Skin of body (tissue), 2 donors: ENCODE measurements around the gene DIP2B. TPM values are rescaled to one million over a fixed set of nuclear protein-coding genes. Genes with fewer than 3 reads are reported as not detected.
"Not testable (repeated sequence)": the region's sequence is repeated elsewhere in the genome, so short reads cannot be mapped to it uniquely, and the experiment has no call there.

Source experiments
- DNase-seq: peaks from one replicate; lab custom pipeline; 2025; lab: John Stamatoyannopoulos, UW
- total RNA-seq: library from RNA; depleted of rRNA; stranded (reverse); fragments of >200 nt; gene quantifications from one replicate; pipeline ENCODE4 v1.2.3, GENCODE V29; 2014

The DIP2B gene
- total RNA-seq, 1 donor from 2014 or later = 41.9 TPM

- no peak for DNase-seq
Measured at GRCh38 chr12:50547742-50548141, 43.0 kb downstream of the DIP2B start.

- no peak for DNase-seq
Measured at GRCh38 chr12:50549885-50550284, 45.1 kb downstream of the DIP2B start.

DNA sequence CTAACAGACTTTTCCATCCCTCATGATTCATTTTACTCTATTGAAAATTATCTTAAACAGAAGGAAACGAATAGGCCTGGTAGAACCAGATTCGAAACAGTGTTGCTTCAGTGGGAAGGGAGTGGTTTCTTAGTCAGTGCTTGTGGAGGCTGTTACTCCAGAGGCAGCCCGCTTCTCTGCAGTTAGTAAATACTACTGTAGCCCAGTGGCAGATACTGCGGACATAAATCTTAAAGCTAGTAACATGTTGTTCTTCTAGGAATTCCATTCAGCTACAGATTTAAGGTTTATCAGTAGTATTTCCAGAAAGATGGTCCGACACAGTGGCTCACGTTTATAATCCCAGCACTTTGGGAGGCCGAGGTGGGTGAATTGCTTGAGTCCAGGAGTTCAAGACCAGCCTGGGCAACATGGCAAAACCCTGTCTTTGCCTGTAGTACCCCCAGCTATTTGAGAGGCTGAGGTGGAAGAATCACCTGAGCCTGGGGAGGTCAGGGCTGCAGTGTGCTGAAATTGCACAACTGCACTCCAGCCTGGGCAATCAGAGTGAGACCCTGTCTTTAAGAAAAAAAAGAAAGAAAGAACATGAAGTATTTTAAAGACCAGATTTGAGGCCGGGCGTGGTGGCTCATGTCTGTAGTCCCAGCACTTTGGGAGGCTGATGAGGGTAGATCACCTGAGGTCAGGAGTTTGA lies 45.9 kb downstream of the DIP2B start:
- no peak for DNase-seq

GRCh38 chr12:50551866-50552265 lies 47.1 kb downstream of the DIP2B start:
- DNase-seq = no peak

DNA sequence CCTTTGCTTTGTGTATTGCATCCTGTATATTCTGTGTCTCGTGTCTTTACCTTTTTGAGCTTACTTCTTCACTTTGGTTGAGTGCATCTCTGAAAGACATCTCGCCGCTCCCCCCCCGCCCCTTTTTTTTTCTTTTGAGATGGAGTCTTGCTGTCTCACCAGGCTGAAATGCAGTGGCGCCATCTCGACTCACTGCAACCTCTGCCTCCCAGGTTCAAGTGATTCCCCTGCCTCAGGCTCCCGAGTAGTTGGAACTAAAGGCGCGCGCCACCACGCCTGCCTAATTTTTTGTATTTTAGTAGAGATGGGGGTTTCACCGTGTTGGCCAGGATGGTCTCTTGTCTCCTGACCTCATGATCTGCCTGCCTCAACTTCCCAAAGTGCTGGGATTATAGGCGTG lies 49.9 kb downstream of the DIP2B start:
- DNase-seq = no peak

DNA sequence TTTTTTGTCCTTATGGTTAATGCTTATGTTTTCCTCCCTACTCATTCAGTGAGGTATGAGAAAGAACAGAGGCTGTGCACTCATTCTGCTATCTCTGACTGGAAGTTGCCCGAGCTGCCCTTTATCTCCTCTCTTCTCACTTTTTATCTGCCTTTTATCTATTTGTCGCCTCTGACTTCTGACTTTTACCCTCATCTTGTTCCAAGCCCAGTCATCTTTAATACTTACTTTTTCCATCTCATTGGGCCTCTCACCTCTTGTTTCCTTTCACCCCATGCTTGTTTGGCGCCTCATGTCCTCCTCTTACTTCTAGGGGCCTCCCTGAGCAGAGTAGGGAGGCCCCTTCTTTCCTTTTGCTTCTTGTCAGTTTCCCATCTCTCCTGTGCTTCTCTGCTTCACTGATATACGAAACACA lies 50.7 kb downstream of the DIP2B start:
- DNase-seq = no peak

DNA sequence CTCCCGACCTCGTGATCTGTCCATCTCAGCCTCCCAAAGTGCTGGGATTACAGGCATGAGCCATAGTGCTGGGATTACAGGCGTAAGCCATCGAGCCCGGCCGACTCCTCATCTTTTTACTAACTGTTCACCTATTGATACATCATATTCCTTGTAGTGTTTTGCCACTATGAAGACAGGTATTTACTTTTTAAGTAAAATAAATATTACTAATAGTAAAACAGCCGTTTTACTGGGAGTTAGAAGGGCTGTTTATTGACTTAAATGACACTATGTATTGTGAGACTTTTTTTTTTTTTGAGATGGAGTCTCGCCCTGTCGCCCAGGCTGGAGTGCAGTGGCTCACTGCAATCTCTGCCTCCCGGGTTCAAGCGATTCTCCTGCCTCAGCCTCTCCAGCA lies 51.5 kb downstream of the DIP2B start:
- no peak for DNase-seq

- not testable (repeated sequence) for DNase-seq
Measured at GRCh38 chr12:50556796-50557195, 52.0 kb downstream of the DIP2B start.

GRCh38 chr12:50557421-50557820 lies 52.6 kb downstream of the DIP2B start:
- DNase-seq = no peak

DNA sequence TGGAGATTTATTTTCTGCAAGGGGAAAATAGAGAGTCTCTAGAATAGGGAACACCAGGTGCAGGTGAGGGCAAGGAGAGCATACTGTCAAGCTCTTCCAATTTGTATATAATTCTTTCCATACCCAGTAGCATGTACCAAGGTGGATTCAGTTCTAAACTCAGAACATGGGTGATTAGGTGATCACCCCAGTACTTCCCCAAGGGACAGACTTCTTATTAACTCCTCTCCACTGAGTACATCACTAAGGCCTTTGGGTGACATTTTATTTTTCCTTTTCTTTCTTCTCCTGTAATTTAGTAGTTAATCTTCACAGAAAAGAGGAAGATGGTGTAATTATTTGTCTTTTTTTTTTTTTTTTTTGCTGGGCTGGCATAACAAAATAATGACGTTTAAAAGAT lies 54.2 kb downstream of the DIP2B start:
- no peak for DNase-seq

DNA sequence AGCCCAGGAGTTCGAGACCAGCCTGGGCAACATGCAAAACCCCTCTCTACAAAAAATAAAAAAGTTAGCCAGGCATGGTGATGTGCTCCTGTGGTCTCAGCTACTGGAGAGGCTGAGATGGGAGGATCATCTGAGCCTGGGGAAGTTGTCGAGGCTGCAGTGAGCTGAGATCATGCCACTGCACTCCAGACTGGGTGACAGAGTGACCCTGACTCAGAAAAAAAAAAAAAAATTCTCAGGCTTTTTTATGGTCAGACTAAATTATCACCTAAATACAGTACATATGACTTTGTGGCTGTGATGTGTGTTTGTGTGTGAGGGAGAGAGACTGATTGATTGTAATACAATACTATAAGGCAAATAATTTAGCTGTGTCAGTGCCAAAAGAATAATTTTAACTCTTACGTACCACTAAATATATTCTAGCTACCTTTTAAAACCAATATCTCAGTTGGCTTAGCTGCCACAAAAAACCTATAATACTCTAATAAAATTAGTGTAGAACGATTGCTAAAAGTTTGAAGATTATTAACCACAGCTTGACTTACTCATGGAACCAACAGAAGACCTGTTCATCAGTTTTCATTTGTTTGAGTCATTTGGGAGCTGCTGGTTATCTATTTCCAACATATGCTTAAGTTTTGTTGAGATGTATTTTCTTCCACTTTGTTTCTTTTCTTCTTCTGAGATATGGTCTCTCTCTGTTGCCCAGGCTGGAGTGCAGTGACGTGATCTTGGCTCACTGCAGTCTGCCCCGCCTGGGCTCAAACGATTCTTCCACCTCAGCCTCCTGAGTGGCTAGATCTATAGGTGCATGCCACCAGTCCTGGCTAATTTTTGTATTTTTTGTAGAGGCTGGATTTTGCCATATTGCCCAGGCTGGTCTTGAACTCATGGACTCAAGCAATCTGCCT lies 58.0 kb downstream of the DIP2B start:
- DNase-seq = no peak

DNA sequence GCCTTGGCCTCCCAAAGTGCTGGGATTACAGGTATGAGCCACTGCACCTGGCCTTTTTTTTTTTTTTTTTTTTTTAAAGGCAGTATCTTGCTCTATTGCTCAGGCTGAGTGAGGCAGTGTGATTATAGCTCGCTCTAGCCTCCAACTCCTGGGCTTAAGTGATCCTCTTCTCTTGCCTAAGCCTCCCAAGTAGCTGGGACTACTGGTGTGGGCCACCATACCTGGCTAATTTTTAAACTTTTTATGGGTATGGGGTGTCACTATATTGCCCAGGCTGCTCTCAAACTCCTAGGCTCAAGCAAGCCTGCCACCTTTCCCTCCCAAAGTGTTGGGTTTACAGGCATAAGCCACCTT lies 58.6 kb downstream of the DIP2B start:
- no peak for DNase-seq

DNA sequence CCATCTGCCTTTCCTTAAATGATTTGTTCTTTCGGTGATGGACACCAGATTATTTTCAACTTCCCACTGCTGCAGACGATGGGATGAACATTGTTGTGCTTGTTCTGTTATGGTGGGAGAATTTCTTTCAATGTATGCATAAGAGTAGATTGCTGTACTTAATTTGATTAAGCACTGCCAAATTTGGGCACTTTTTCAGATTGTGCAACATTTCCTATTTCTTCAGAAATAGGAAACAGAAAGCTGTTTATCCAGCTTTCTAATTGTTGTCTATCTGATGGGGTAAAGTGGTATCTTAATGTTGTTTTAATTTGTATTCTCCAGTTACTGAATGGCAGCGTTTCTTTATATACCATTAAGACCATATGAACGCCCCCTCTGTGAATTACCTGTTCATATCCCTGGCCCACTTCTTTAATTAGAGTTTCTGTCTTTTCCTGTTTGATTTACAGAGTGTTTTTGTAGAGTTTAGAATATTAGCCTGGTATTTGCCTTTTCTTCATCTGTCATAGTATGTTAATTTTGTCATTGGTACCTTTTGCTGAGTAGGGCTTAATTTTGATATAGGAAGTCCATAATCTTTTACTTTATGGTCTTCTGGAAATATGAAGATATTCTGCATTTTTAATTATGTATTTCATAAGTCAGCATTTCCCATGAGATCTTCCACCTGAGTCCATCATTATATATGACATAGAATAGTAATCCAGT lies 59.6 kb downstream of the DIP2B start:
- DNase-seq = no peak

DNA sequence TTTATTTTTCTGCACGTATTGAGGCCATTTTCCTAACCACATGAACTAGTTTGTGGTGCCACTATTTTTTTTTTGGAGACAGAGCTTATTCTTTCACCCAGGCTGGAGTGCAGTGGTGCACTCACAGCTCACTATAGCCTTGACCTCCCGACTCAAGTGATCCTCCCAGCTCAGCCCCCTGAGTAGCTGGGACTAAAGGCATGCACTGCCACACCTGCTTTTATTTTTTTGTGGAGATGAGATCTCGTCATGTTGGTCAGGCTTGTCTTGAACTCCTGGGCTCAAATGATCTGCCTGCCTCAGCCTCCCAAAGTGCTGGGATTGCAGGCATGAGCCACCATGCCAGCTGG lies 60.1 kb downstream of the DIP2B start:
- DNase-seq = no peak

- no peak for DNase-seq
Measured at GRCh38 chr12:50566066-50566465, 61.3 kb downstream of the DIP2B start.

DNA sequence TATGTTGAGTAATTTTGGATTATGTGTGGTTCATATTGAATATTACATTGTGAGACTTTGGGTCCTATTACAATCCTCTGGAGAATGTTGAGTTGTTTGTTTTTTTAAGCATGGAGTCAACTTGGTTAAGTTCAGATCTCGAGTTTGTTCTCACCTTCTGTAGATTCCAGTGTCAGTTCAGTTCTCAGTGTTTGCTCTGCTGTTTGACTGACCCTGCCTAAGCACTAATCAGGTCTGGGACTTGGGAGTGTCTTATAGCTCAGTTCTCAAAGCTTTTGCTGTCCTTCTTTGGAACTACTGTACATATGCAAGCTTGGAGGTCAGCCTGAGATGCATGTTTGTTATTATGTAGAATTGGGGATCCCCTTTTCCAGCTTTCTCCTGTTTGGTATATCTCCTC lies 63.1 kb downstream of the DIP2B start:
- DNase-seq = no peak

DNA sequence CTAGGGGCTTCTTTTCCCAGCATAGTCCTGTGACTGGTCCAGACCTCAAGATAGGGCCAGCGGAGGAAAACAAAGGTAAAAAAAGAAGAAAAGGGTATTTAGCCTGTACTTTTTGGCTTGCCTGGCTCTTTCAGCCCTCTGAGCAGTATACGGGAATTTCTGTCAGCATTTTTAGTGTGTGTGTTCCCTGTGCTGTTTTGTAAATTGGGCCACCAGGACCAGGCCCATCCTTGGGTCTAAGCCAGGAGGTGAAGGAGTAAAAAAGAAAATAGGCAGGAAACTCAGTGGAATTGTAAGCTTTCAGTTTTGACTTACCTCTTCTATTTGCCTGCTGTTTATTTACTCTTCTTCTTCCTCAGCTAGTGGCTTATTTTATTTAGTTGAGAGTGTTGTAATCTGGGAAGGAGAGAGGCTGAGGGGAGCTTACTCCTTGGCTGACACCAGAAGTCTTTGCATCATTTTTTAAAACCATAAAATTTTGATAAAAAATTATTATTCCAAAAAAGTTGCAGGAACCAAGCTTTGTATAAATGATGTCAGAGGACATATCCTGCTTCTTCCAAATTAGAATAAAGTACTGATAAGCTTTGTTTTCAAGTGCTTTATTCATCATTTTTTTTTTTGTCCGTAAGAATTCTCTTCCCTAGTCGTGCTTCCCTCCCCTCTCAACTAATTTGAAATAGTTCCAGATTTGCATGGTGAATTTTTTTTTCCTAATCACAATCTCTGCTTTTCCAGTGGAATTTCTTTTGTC lies 63.7 kb downstream of the DIP2B start:
- DNase-seq = no peak

DNA sequence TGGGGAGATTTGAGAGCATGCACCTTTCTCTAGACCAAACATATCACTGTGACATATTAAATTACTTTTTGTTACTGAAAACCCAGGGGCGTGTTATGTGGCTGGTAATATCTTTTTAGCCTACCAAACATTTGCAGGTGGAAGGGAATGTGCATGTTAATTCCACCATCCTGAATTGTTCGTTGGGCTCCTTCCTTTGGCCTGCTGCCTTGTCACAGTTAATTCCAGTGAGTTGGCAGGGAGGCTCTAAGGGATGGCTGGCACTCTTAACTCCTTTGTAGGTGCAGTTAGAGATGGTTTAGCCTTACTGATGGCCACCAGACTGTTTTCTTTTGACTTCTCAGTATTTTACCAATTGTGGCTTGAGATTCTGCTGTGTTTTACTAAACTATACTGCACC lies 64.5 kb downstream of the DIP2B start:
- no peak for DNase-seq

GRCh38 chr12:50569876-50570275 lies 65.1 kb downstream of the DIP2B start:
- DNase-seq = no peak

- DNase-seq = peak; percentile 39
Measured at GRCh38 chr12:50571786-50572185, 67.0 kb downstream of the DIP2B start.

GRCh38 chr12:50572287-50572686 lies 67.5 kb downstream of the DIP2B start:
- DNase-seq = peak; percentile 82

GRCh38 chr12:50572760-50573159 lies 68.0 kb downstream of the DIP2B start:
- DNase-seq = no peak
